H1 (cell line): ENCODE data around the gene R3HCC1L. TPM values are rescaled to one million over a fixed set of nuclear protein-coding genes. Genes with fewer than 3 reads are reported as not detected.

ENCODE experiments used
- CTCF ChIA-PET: fragments of 300-600 bp; sonication (Branson Sonifier 250); formaldehyde crosslinking; loops from one replicate; lab custom pipeline; 2021; ENCODE audit not compliant: partially characterized antibody; lab: Charles Lee
- POLR2A ChIA-PET: fragments of 300-600 bp; sonication (Branson Sonifier 250); formaldehyde crosslinking; loops from one replicate; lab custom pipeline; 2021; ENCODE audit warnings: inconsistent platforms; ENCODE audit not compliant: partially characterized antibody; lab: Charles Lee
- DNase-seq, 2 experiments: peaks; one replicate each; pipeline versions ENCODE4 v3.0.0 to v3.0.0-alpha.2; 2010 to 2022; ENCODE audit warnings: low spot score in 2 of 2, low read depth in 1 of 2, mixed read lengths in 1 of 2
- FAIRE-seq: peaks from 2 replicates; lab custom pipeline; 2011; peaks lifted over from hg19 to GRCh38; lab: Jason Lieb, UNC
- H2AFZ ChIP-seq: 2 replicates; pipeline ENCODE4 v1.8.1; 2012; ENCODE audit warnings: low read length, inconsistent platforms
- H2AK5ac ChIP-seq: 2 replicates; pipeline ENCODE4 v1.6.1; 2013; ENCODE audit warnings: low read depth, low read length
- H2BK120ac ChIP-seq: replicated peaks from 2 replicates; pipeline ENCODE3; 2013; ENCODE audit warnings: low read depth, low read length, inconsistent platforms
- H2BK12ac ChIP-seq: 2 replicates; pipeline ENCODE4 v1.6.1; 2013; ENCODE audit warnings: low read depth, low read length
- H2BK15ac ChIP-seq: 2 replicates; pipeline ENCODE4 v1.6.1; 2013; ENCODE audit warnings: low read length
- H2BK20ac ChIP-seq: 2 replicates; pipeline ENCODE4 v1.6.1; 2013; ENCODE audit warnings: low read length
- H2BK5ac ChIP-seq: 2 replicates; pipeline ENCODE4 v1.6.1; 2013; ENCODE audit warnings: low read depth, low read length
- H3K14ac ChIP-seq: 2 replicates; pipeline ENCODE4 v1.6.1; 2013; ENCODE audit warnings: inconsistent platforms; ENCODE audit not compliant: insufficient read length
- H3K18ac ChIP-seq: 2 replicates; pipeline ENCODE4 v1.6.1; 2013; ENCODE audit warnings: low read length; ENCODE audit errors: extremely low read depth
- H3K23ac ChIP-seq: 2 replicates; pipeline ENCODE4 v1.6.1; 2013; ENCODE audit warnings: inconsistent platforms; ENCODE audit not compliant: insufficient read length
- H3K23me2 ChIP-seq: 2 replicates; pipeline ENCODE4 v1.6.1; 2013; ENCODE audit warnings: low read depth, low read length
- H3K27ac ChIP-seq: 2 replicates; pipeline ENCODE4 v1.6.1; 2011; ENCODE audit warnings: low read depth, low read length, inconsistent platforms
- H3K27me3 ChIP-seq, 4 experiments: replicated peaks in 1 of 4; 1 replicate in 1 of 4; 2 replicates in 3 of 4; pipeline versions ENCODE4 v1.6.1 to v1.8.1; 2011 to 2013; ENCODE audit warnings: low read length in 3 of 4, mild to moderate bottlenecking in 3 of 4, inconsistent platforms in 2 of 4, mixed read lengths in 2 of 4, moderate library complexity in 1 of 4; ENCODE audit not compliant: control insufficient read depth in 3 of 4, insufficient read depth in 3 of 4; ENCODE audit errors: extremely low read depth in 1 of 4
- H3K36me3 ChIP-seq, 4 experiments: 2 replicates each; pipeline versions ENCODE4 v1.6.1 to v1.8.1; 2011 to 2013; ENCODE audit warnings: mild to moderate bottlenecking in 4 of 4, low read length in 3 of 4, moderate library complexity in 2 of 4, control low read depth in 1 of 4, inconsistent platforms in 1 of 4; ENCODE audit not compliant: insufficient read depth in 4 of 4, control insufficient read depth in 2 of 4
- H3K4ac ChIP-seq: replicated peaks from 2 replicates; pipeline ENCODE3; 2013; ENCODE audit warnings: low read length, low read depth, mixed read lengths, inconsistent platforms; ENCODE audit not compliant: insufficient read length
- H3K4me1 ChIP-seq, 4 experiments: replicated peaks in 1 of 4; 1 replicate in 1 of 4; 2 replicates in 3 of 4; pipeline versions ENCODE4 v1.6.1 to v1.8.1; 2011 to 2013; ENCODE audit warnings: low read length in 3 of 4, inconsistent platforms in 2 of 4, mixed read lengths in 1 of 4; ENCODE audit not compliant: insufficient read depth in 4 of 4, control insufficient read depth in 3 of 4
- H3K4me2 ChIP-seq, 2 experiments: 2 replicates each; pipeline versions ENCODE4 v1.6.1 to v1.8.1; 2011 to 2013; ENCODE audit warnings: low read depth in 2 of 2, low read length in 2 of 2, control low read depth in 1 of 2, inconsistent platforms in 1 of 2, mild to moderate bottlenecking in 1 of 2; ENCODE audit not compliant: insufficient read depth in 1 of 2
- H3K4me3 ChIP-seq, 4 experiments: fragments of 200-600, 300-600 bp in 1 of 4; sonication (generic), shearing (Covaris generic), sonication (Bioruptor Twin) in 1 of 4; 2 replicates each; pipeline versions ENCODE4 v1.5.1 to v1.8.1; 2011 to 2016; ENCODE audit warnings: low read length in 4 of 4, low read depth in 3 of 4, control low read depth in 2 of 4, inconsistent platforms in 2 of 4, mild to moderate bottlenecking in 2 of 4, mixed read lengths in 1 of 4, moderate library complexity in 1 of 4; ENCODE audit not compliant: insufficient read depth in 2 of 4; ENCODE audit errors: extremely low read depth in 1 of 4
- H3K56ac ChIP-seq: replicated peaks from 2 replicates; pipeline ENCODE3; 2013; ENCODE audit warnings: low read depth, mild to moderate bottlenecking, mixed read lengths, low read length, inconsistent platforms; ENCODE audit not compliant: insufficient read length
- H3K79me1 ChIP-seq: 2 replicates; pipeline ENCODE4 v1.6.1; 2013; ENCODE audit warnings: low read depth, low read length, control low read depth
- H3K79me2 ChIP-seq, 2 experiments: 2 replicates each; pipeline versions ENCODE4 v1.6.1 to v1.8.1; 2012 to 2013; ENCODE audit warnings: low read length in 2 of 2, mild to moderate bottlenecking in 2 of 2, inconsistent platforms in 1 of 2; ENCODE audit not compliant: insufficient read depth in 2 of 2, control insufficient read depth in 1 of 2
- H3K9ac ChIP-seq, 4 experiments: replicated peaks in 1 of 4; 1 replicate in 1 of 4; 2 replicates in 3 of 4; pipeline versions ENCODE4 v1.6.1 to v1.8.1; 2011 to 2013; ENCODE audit warnings: low read depth in 3 of 4, low read length in 3 of 4, control low read depth in 2 of 4, mild to moderate bottlenecking in 2 of 4, moderate library complexity in 2 of 4, inconsistent platforms in 1 of 4; ENCODE audit errors: extremely low read depth in 1 of 4
- H3K9me3 ChIP-seq, 2 experiments: 2 replicates each; pipeline versions ENCODE4 v1.6.1 to v1.8.1; 2012 to 2013; ENCODE audit warnings: mild to moderate bottlenecking in 2 of 2, moderate library complexity in 2 of 2, control low read depth in 1 of 2, inconsistent platforms in 1 of 2, low read depth in 1 of 2, low read length in 1 of 2, mixed read lengths in 1 of 2; ENCODE audit not compliant: insufficient read depth in 2 of 2
- H4K20me1 ChIP-seq, 2 experiments: replicated peaks in 1 of 2; 2 replicates each; pipeline versions ENCODE3 to v1.8.1; 2011 to 2013; ENCODE audit warnings: inconsistent platforms in 2 of 2, low read length in 2 of 2, mild to moderate bottlenecking in 1 of 2; ENCODE audit not compliant: insufficient read depth in 2 of 2, control insufficient read depth in 1 of 2
- H4K5ac ChIP-seq: 2 replicates; pipeline ENCODE4 v1.6.1; 2013; ENCODE audit warnings: low read length, low read depth, mixed read lengths, inconsistent platforms; ENCODE audit not compliant: insufficient read length
- H4K8ac ChIP-seq: 2 replicates; pipeline ENCODE4 v1.8.0; 2013; ENCODE audit warnings: mild to moderate bottlenecking, moderate library complexity, low read length, inconsistent platforms; ENCODE audit not compliant: insufficient read depth; ENCODE audit errors: extremely low read depth
- H4K91ac ChIP-seq: replicated peaks from 2 replicates; pipeline ENCODE3; 2013; ENCODE audit warnings: low read length, mixed read lengths, inconsistent platforms; ENCODE audit not compliant: insufficient read length
- CREB1 ChIP-seq: IDR thresholded peaks from 2 replicates; pipeline ENCODE4 v1.6.1; 2012; ENCODE audit warnings: inconsistent platforms
- EZH2 ChIP-seq: fragments of 200-600 bp; sonication (generic); IDR thresholded peaks from 2 replicates; pipeline ENCODE4 v1.7.1; 2012; ENCODE audit warnings: low read depth, mild to moderate bottlenecking, moderate library complexity, low read length, inconsistent platforms; ENCODE audit not compliant: severe bottlenecking
- HDAC2 ChIP-seq, 2 experiments: fragments of 300-600 bp in 1 of 2; sonication (generic) in 1 of 2; IDR thresholded peaks; 2 replicates each; pipeline ENCODE4 v1.6.1; 2011 to 2012; ENCODE audit warnings: low read depth in 2 of 2, low read length in 2 of 2, mild to moderate bottlenecking in 2 of 2, moderate library complexity in 2 of 2, borderline replicate concordance in 1 of 2, inconsistent platforms in 1 of 2
- KDM5A ChIP-seq: fragments of 200-600 bp; IDR thresholded peaks from 2 replicates; pipeline ENCODE4 v1.7.1; 2012; ENCODE audit warnings: mild to moderate bottlenecking, low read length, inconsistent platforms, mixed read lengths
- NANOG ChIP-seq: IDR thresholded peaks from 2 replicates; pipeline ENCODE4 v1.6.1; 2011; ENCODE audit warnings: low read length, low read depth, mild to moderate bottlenecking, inconsistent platforms; ENCODE audit not compliant: insufficient read depth, poor library complexity, severe bottlenecking
- POU5F1 ChIP-seq: IDR thresholded peaks from 2 replicates; pipeline ENCODE4 v1.6.1; 2011; ENCODE audit warnings: low read depth, mild to moderate bottlenecking, low read length, moderate library complexity
- RAD21 ChIP-seq, 2 experiments: IDR thresholded peaks in 1 of 2; conservative IDR thresholded peaks in 1 of 2; 2 replicates each; pipeline ENCODE4 v1.6.1; 2011; ENCODE audit warnings: low read depth in 2 of 2, low read length in 2 of 2, improper control_type of control experiment in 1 of 2, inconsistent platforms in 1 of 2, mild to moderate bottlenecking in 1 of 2, moderate library complexity in 1 of 2
- RBBP5 ChIP-seq: IDR thresholded peaks from 2 replicates; pipeline ENCODE4 v1.7.1; 2012; ENCODE audit warnings: low read depth, mild to moderate bottlenecking, inconsistent platforms, low read length, moderate library complexity, borderline replicate concordance
- SIN3A ChIP-seq, 2 experiments: IDR thresholded peaks in 1 of 2; conservative IDR thresholded peaks in 1 of 2; 2 replicates each; pipeline ENCODE4 v1.6.1; 2011 to 2012; ENCODE audit warnings: low read length in 2 of 2, improper control_type of control experiment in 1 of 2, low read depth in 1 of 2, mild to moderate bottlenecking in 1 of 2
- SP2 ChIP-seq: IDR thresholded peaks from 2 replicates; pipeline ENCODE4 v1.6.1; 2012; ENCODE audit warnings: mild to moderate bottlenecking, low read length, inconsistent platforms
- SP4 ChIP-seq: IDR thresholded peaks from 2 replicates; pipeline ENCODE4 v1.6.1; 2012; ENCODE audit warnings: low read length, inconsistent platforms
- TAF1 ChIP-seq: IDR thresholded peaks from 2 replicates; pipeline ENCODE4 v1.6.1; 2011; ENCODE audit warnings: mild to moderate bottlenecking, low read depth, low read length
- TAF7 ChIP-seq: optimal IDR thresholded peaks from 2 replicates; pipeline ENCODE3; 2011; ENCODE audit warnings: low read depth, mild to moderate bottlenecking, inconsistent platforms, low read length, moderate library complexity, borderline replicate concordance
- WGBS, 2 experiments: shearing (Covaris generic) in 1 of 2; methylation state at CpG; one replicate each; pipeline versions ENCODE4 v1.1.6 to v1.1.7; 2013 to 2015; ENCODE audit warnings: low lambda C conversion rate in 2 of 2, mixed read lengths in 2 of 2, inconsistent platforms in 1 of 2, low coverage in 1 of 2, missing lambda C conversion rate in 1 of 2; ENCODE audit not compliant: insufficient replicate concordance in 2 of 2, insufficient coverage in 1 of 2, insufficient read length in 1 of 2; ENCODE audit errors: extremely low coverage in 1 of 2, missing lambda C conversion rate in 1 of 2; 5-methylcytosine and 5-hydroxymethylcytosine counted together
- polyA plus RNA-seq, 7 experiments: library from polyadenylated mRNA; depleted of rRNA in 3 of 7; stranded (reverse) in 5 of 7; unstranded in 2 of 7; fragments of >200 nt in 5 of 7; fragments of 200-250 nt in 2 of 7; gene quantifications; 1 replicate in 5 of 7; 2 replicates in 1 of 7; 4 replicates in 1 of 7; pipeline versions ENCODE4 v1.2.1 to v1.2.3, GENCODE V29; 2011 to 2013; ENCODE audit warnings: missing spikeins in 2 of 7, mixed read lengths in 2 of 7
- total RNA-seq: library from RNA; stranded (reverse); fragmentation: NEBNext Ultra II Directional; extraction: Animal tissue kit (Norgen Biotek cat#: 25700); gene quantifications from 2 replicates; pipeline ENCODE4 v1.2.1, GENCODE V29; 2021

Gene R3HCC1L
- total and polyA plus RNA-seq, 2 of the 8 experiments (the other 6 are each of a cell fraction or from before 2014, with no cell fraction given) = 6.9 to 13.9 TPM

- peaks cover 0 to 10% (median 1%) of the 10 kb centered on the region in 4 experiments; a peak in 3 of 8 replicates for H3K36me3 ChIP-seq
- no peak overlapping the region for H3K14ac ChIP-seq
- no peak overlapping the region for H3K56ac ChIP-seq
- H4K20me1 ChIP-seq = no peaks in the 10 kb centered on the region
- no peak overlapping the region for H2BK20ac ChIP-seq
- no peak overlapping the region for H4K8ac ChIP-seq
- POLR2A ChIA-PET = no interaction called here
- H3K27ac ChIP-seq = no peak overlapping the region
- 100% methylated on average over 1 of the region's 1 CpG; no CpG with 5 or more reads in 1 of the 2 experiments for WGBS, 2 experiments
- peaks cover 0 to 5% of the 10 kb centered on the region in 2 experiments; a peak in 1 of 4 replicates for H3K79me2 ChIP-seq
- no peak overlapping the region for H4K5ac ChIP-seq
- H3K4me1 ChIP-seq = no peaks in the 10 kb centered on the region
- H2AK5ac ChIP-seq = no peak overlapping the region
- FAIRE-seq (no peak), DNase-seq (no peak)
- no peak overlapping the region for H2BK12ac ChIP-seq
- no peaks in the 10 kb centered on the region for H3K27me3 ChIP-seq
- no peak overlapping the region for H3K9ac ChIP-seq
- H4K91ac ChIP-seq = no peak overlapping the region
- no peak overlapping the region for H2AFZ ChIP-seq
- H3K23ac ChIP-seq = no peak overlapping the region
- CTCF ChIA-PET = interaction anchor here (1.4 to 1.6 kb wide), 2 partner anchors 16 to 140 kb away, joined by 3 to 7 read pairs; no protein-coding TSS in a partner anchor
- H3K79me1 ChIP-seq = no peaks in the 10 kb centered on the region
- H3K4me2 ChIP-seq = no peak overlapping the region
- H3K9me3 ChIP-seq = peaks cover 6 to 12% of the 10 kb centered on the region in 2 experiments
- no peak overlapping the region for H3K4me3 ChIP-seq
- no peaks in the 10 kb centered on the region for H3K23me2 ChIP-seq
- H2BK15ac ChIP-seq = no peak overlapping the region
- H2BK120ac ChIP-seq = no peak overlapping the region
- no peak overlapping the region for H2BK5ac ChIP-seq
- H3K4ac ChIP-seq = no peak overlapping the region
- H3K18ac ChIP-seq = no peak overlapping the region
- TF ChIP-seq RAD21 (IDR thresholded peaks at IDR 0.05 in 1 of 2, conservative IDR thresholded peaks at IDR 0.05 in 1 of 2; ENCODE audit: low read depth in 2 of 2, low read length in 2 of 2) = no peak
- TF ChIP-seq TAF1 = no peak
- no peak for TF ChIP-seq SIN3A (conservative IDR thresholded peaks at IDR 0.05 in 1 of 2, IDR thresholded peaks at IDR 0.05 in 1 of 2; ENCODE audit: low read depth in 1 of 2, low read length in 2 of 2)
- no peak for TF ChIP-seq SP4
- no peak for TF ChIP-seq POU5F1
- no peak for TF ChIP-seq RBBP5
- TF ChIP-seq TAF7 = no peak
- TF ChIP-seq KDM5A = no peak
- no peak for TF ChIP-seq EZH2
- TF ChIP-seq CREB1 = no peak
- no peak for TF ChIP-seq HDAC2 (IDR thresholded peaks at IDR 0.05; ENCODE audit: borderline replicate concordance in 1 of 2, low read depth in 2 of 2, low read length in 2 of 2)
- no peak for TF ChIP-seq NANOG
- no peak for TF ChIP-seq SP2
Measured at GRCh38 chr10:98186681-98187080, 52.2 kb downstream of the R3HCC1L start.
